ENCODE data around the gene SNRPB2.

GRCh38 chr20:16692442-16692841, 37.4 kb upstream of the SNRPB2 start:
- TF ChIP-seq CTCF (IDR thresholded peaks at IDR 0.05), result no peak
- TF ChIP-seq POLR2A (IDR thresholded peaks at IDR 0.05), result no peak
